Stomach smooth muscle (tissue), 2 donors: ENCODE results near the gene CYP51A1.
"Not testable (repeated sequence)": the region's sequence is repeated elsewhere in the genome, so short reads cannot be mapped to it uniquely, and the experiment has no call there.

Experiments
- H3K27ac ChIP-seq: one replicate; pipeline ENCODE4 v1.7.0; 2013; ENCODE audit warnings: mild to moderate bottlenecking, low read length, inconsistent platforms
- H3K27me3 ChIP-seq, 2 donors: one replicate each; pipeline ENCODE4 v1.7.0; 2013; ENCODE audit warnings: low read length in 2 of 2; ENCODE audit not compliant: insufficient read depth in 2 of 2, control insufficient read depth in 1 of 2
- H3K36me3 ChIP-seq, 2 donors: one replicate each; pipeline ENCODE4 v1.7.0; 2013; ENCODE audit warnings: low read length in 2 of 2; ENCODE audit not compliant: control insufficient read depth in 2 of 2, insufficient read depth in 2 of 2
- H3K4me1 ChIP-seq: one replicate; pipeline ENCODE4 v1.7.0; 2013; ENCODE audit warnings: low read length; ENCODE audit not compliant: control insufficient read depth, insufficient read depth
- H3K4me3 ChIP-seq, 2 donors: one replicate each; pipeline ENCODE4 v1.7.0; 2013; ENCODE audit warnings: low read length in 2 of 2
- H3K9ac ChIP-seq, 2 donors: one replicate each; pipeline ENCODE4 v1.7.0; 2013; ENCODE audit warnings: low read length in 2 of 2, mild to moderate bottlenecking in 1 of 2
- H3K9me3 ChIP-seq, 2 donors: one replicate each; pipeline ENCODE4 v1.7.0; 2013; ENCODE audit warnings: low read length in 2 of 2; ENCODE audit not compliant: control insufficient read depth in 2 of 2
- donor health status: healthy.
- donor health status: Pancreatic carcinoma.

Gene CYP51A1

DNA sequence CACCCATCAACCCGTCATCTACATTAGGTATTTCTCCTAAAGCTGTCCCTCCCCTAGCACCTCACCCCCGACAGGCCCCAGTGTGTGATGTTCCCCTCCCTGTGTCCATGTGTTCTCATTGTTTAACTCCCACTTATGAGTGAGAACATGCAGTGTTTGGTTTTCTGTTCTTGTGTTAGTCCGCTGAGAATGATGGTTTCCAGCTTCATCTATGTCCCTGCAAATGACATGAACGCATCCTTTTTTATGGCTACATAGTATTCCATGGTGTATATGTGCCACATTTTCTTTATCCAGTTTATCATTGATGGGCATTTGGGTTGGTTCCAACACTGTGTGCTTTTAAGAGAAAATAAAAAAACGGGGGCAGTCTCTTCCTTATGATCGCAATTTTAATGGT lies 50.4 kb downstream of the CYP51A1 start:
- not testable (repeated sequence) for H3K27ac ChIP-seq, H3K4me3 ChIP-seq, H3K9me3 ChIP-seq, H3K9ac ChIP-seq, H3K27me3 ChIP-seq, H3K4me1 ChIP-seq
- peaks cover 16 to 36% of the 10 kb centered on the region in 2 donors for H3K36me3 ChIP-seq

DNA sequence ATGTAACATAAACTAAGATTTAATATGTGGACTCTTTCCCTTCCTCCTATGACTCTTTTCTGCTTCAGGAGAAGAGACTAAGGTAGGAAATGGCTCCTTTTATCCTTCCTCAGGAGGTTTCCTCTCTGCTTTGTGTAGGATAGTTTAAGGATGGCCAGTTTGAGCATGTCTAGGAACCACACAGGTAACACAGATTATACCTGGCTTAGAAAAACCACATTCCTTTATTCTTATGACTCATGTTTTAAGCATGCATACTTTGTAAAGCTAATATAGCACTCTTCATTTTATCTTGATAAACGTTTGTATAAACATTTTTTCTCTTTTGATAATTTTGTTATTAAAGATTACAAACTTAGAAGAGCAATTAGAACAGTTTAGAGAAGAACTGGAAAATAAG lies 57.8 kb downstream of the CYP51A1 start:
- Histone ChIP-seq H3K4me3 (no peak overlapping the region), H3K36me3 (peaks cover 0 to 7% of the 10 kb centered on the region in 2 donors), H3K9me3 (no peaks in the 10 kb centered on the region), H3K9ac (no peak overlapping the region), H3K4me1 (no peaks in the 10 kb centered on the region), H3K27ac (no peak overlapping the region), H3K27me3 (no peaks in the 10 kb centered on the region)

DNA sequence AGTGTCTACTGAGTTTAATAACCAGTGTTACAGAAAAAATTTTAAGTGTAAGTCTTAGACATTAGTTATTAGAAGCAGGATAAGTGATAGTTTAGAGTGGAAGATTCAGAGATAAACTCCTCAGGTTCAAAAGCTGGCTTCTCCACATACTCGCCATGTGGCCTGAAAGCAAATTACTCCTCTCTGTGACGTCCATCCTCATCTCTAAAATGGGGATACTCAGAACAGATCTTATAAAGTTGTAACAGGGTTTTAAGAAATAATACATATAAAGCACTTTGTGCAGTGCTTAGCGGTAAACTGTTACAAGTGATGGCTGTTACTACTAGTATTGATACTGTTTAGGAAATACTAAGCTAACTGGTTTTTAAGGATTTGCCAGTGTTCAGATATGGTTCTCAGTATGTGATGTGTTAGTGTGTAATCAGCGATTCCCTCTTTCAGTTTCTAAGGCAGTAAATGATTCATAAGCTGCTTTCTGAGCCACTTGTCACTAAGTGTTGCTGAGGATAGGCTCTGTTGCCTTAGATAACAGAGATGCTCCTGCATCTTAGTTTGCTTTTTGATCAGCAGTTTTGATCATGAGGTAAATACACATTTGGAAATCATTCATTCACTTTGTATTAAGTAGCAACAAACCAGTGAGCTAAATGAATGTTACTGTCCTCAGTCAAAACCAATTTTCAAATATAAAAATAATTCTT lies 58.7 kb downstream of the CYP51A1 start:
- no peak overlapping the region for H3K4me3 ChIP-seq
- no peaks in the 10 kb centered on the region for H3K4me1 ChIP-seq
- no peaks in the 10 kb centered on the region for H3K9me3 ChIP-seq
- no peak overlapping the region for H3K27ac ChIP-seq
- no peaks in the 10 kb centered on the region for H3K27me3 ChIP-seq
- H3K9ac ChIP-seq, result no peak overlapping the region
- peaks cover 0 to 7% of the 10 kb centered on the region in 2 donors for H3K36me3 ChIP-seq

DNA sequence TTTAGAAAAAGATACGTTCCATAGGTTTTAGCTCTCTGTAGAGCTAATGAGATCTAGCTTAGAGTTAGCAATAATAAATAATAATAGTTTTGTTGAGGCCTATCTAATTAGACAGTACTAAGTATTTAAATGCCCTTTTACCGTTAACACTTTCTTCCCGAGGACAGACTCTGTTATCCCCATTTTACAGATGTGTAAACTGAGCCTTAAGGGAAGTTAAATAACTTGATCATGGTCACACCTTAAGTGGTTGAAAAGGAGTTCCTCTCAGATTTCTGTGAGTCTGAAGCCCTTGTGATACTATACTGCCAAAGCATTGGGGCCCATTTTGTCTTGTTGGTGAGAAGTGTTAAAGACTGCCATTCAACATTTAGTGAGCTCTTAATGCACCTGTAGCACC lies 61.6 kb downstream of the CYP51A1 start:
- no peak overlapping the region for H3K27ac ChIP-seq
- H3K27me3 ChIP-seq, result no peaks in the 10 kb centered on the region
- no peaks in the 10 kb centered on the region for H3K9me3 ChIP-seq
- no peak overlapping the region for H3K4me3 ChIP-seq
- no peaks in the 10 kb centered on the region for H3K36me3 ChIP-seq
- no peaks in the 10 kb centered on the region for H3K4me1 ChIP-seq
- no peak overlapping the region for H3K9ac ChIP-seq

DNA sequence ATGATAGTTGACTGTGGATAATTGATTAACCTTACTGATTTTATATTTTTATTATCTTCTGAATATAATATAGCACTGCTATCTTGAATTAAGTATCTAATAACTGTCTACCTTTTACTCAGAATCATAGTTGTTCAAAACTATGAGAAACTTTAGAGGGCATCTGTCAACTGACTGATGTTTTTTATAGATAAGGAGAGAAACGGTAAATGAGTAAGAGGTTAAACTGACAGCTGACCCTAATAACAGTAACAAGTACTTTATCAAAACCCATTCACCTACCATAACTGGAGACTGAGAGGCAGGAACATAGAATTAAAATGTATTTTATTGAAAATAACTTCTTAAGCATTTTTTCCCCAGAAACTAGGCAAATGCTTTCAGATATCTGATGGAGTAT lies 62.2 kb downstream of the CYP51A1 start:
- no peak overlapping the region for H3K27ac ChIP-seq
- no peaks in the 10 kb centered on the region for H3K27me3 ChIP-seq
- H3K9me3 ChIP-seq, result no peaks in the 10 kb centered on the region
- H3K9ac ChIP-seq, result no peak overlapping the region
- H3K4me1 ChIP-seq, result no peaks in the 10 kb centered on the region
- H3K36me3 ChIP-seq, result peaks cover 3 to 4% of the 10 kb centered on the region in 2 donors
- H3K4me3 ChIP-seq, result no peak overlapping the region

DNA sequence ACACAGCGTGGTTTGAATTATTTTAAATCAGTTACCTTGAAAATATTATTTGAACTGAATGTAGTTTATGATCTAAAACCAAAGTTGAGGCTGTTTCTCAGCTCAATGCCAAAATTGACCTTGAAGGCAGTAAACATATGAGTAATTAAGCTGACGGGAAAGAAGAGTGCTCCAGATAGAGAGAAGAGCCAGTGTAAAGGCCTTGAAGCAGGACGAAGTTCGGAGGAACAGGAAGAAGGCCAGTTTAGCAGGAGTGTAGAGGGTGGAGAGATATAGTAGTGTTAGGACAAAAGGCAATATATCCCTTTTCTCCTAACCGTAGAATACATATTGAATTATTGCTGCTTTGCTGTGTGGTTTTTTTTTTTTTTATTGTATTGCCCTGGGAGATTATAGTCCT lies 63.2 kb downstream of the CYP51A1 start:
- Histone ChIP-seq H3K36me3 (peaks cover 6 to 8% of the 10 kb centered on the region in 2 donors), H3K9ac (no peak overlapping the region), H3K4me1 (no peaks in the 10 kb centered on the region), H3K4me3 (no peak overlapping the region), H3K27me3 (no peaks in the 10 kb centered on the region), H3K27ac (no peak overlapping the region), H3K9me3 (no peaks in the 10 kb centered on the region)

DNA sequence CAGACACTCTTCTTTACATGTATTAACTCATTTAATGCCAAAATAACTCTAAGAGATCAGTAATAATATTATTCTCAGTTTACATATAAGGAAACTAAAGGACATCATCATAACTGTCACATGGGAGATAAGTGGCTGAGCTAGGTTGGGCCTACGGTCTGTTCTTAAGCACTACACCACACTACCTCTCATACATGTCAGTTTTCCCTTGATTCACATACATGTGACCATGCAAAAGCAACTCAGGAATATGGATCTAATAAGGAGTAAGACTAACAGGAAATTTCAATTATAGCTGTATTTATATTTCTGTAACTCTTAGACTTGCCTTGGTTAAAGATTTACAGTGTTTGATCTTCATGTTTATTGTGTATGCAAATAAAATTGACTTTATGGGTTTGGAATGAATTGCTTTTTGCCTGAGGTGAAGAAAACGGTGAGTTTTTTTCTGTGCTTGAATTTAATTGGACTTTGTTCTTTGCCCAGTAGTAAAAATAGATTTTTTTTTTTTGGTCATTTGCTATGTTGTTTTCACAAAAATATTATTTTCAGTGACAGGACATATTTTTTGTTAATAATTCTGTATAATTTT lies 69.7 kb downstream of the CYP51A1 start:
- Histone ChIP-seq H3K27me3 (no peaks in the 10 kb centered on the region), H3K9me3 (no peaks in the 10 kb centered on the region), H3K4me1 (no peaks in the 10 kb centered on the region), H3K36me3 (peaks cover 8 to 10% of the 10 kb centered on the region in 2 donors), H3K4me3 (no peak overlapping the region), H3K9ac (no peak overlapping the region), H3K27ac (no peak overlapping the region)
